BLaER1 treated with 17β-estradiol and CSF1 and Interleukin-3, amounts not matched to agents 10 nM and 100 nM (cell line): Measurements from ENCODE around the gene NENF.
A peak's percentile ranks its signal among the peaks of the same experiment; 100 is the strongest.

Experiments
- H3K27ac ChIP-seq, 11 experiments: shearing (Covaris generic); formaldehyde crosslinking; 2 replicates each; pipeline ENCODE4 v1.8.1; 2022
- H3K27me3 ChIP-seq, 11 experiments: shearing (Covaris generic); formaldehyde crosslinking; 2 replicates each; pipeline ENCODE4 v1.8.1; 2022
- H3K36me3 ChIP-seq, 11 experiments: shearing (Covaris generic); formaldehyde crosslinking; 2 replicates each; pipeline ENCODE4 v1.8.1; 2022
- H3K4me1 ChIP-seq, 10 experiments: shearing (Covaris generic); formaldehyde crosslinking; 2 replicates each; pipeline ENCODE4 v1.8.1; 2022
- H3K4me2 ChIP-seq, 11 experiments: shearing (Covaris generic); formaldehyde crosslinking; 2 replicates each; pipeline ENCODE4 v1.8.1; 2022
- H3K4me3 ChIP-seq, 10 experiments: shearing (Covaris generic); formaldehyde crosslinking; 2 replicates each; pipeline ENCODE4 v1.8.1; 2022
- H3K9ac ChIP-seq, 11 experiments: shearing (Covaris generic); formaldehyde crosslinking; 2 replicates each; pipeline ENCODE4 v1.8.1; 2022
- H3K9me3 ChIP-seq, 11 experiments: shearing (Covaris generic); formaldehyde crosslinking; replicated peaks in 1 of 11; 2 replicates each; pipeline ENCODE4 v1.8.1; 2022
- H4K20me1 ChIP-seq, 11 experiments: shearing (Covaris generic); formaldehyde crosslinking; 2 replicates each; pipeline ENCODE4 v1.8.1; 2022
- Cebpa-rat ChIP-seq, 11 experiments: shearing (Covaris generic); IDR thresholded peaks; 2 replicates each; pipeline ENCODE4 v1.8.1; 2022

NENF gene

GRCh38 chr1:212401838-212402582 is 30.7 kb upstream of the NENF start:
- Histone ChIP-seq H3K4me1 (peaks cover 0 to 56% (median 17%) of the 10 kb centered on the region in 10 experiments; a peak in 11 of 20 replicates), H4K20me1 (peaks cover 0 to 35% (median 12%) of the 10 kb centered on the region in 11 experiments; a peak in 11 of 22 replicates), H3K27me3 (no peaks in the 10 kb centered on the region), H3K27ac (peak overlapping the region in 2 of 11 experiments; percentile 32 to 54; a peak in 4 of 22 replicates), H3K9me3 (peaks cover 14 to 31% (median 25%) of the 10 kb centered on the region in 11 experiments), H3K4me2 (peak overlapping the region in 4 of 11 experiments; percentile 54 to 74 (median 66); a peak in 7 of 22 replicates), H3K4me3 (no peak overlapping the region), H3K9ac (no peak overlapping the region), H3K36me3 (peaks cover 70 to 97% (median 91%) of the 10 kb centered on the region in 11 experiments)
- TF ChIP-seq Cebpa-rat (IDR thresholded peaks at IDR 0.05) = no peak

- Histone ChIP-seq H3K9ac (no peak overlapping the region), H3K9me3 (peaks cover 6 to 31% (median 18%) of the 10 kb centered on the region in 11 experiments), H3K4me3 (no peak overlapping the region), H4K20me1 (peaks cover 0 to 35% (median 12%) of the 10 kb centered on the region in 11 experiments; a peak in 11 of 22 replicates), H3K27me3 (no peaks in the 10 kb centered on the region), H3K4me2 (peak overlapping the region in 4 of 11 experiments; percentile 54 to 74 (median 66); a peak in 8 of 22 replicates), H3K27ac (peak overlapping the region in 2 of 11 experiments; percentile 32 to 54; a peak in 5 of 22 replicates), H3K36me3 (peaks cover 70 to 97% (median 91%) of the 10 kb centered on the region in 11 experiments), H3K4me1 (peaks cover 0 to 56% (median 17%) of the 10 kb centered on the region in 10 experiments; a peak in 11 of 20 replicates)
- no peak for TF ChIP-seq Cebpa-rat (IDR thresholded peaks at IDR 0.05)
These were observed 29.9 kb upstream of the NENF start for GRCh38 chr1:212402666-212403321.

- Histone ChIP-seq H3K9ac (no peak overlapping the region), H3K4me2 (peak overlapping the region in 3 of 11 experiments; percentile 94 to 98 (median 96); a peak in 4 of 22 replicates), H3K36me3 (peaks cover 64 to 82% (median 75%) of the 10 kb centered on the region in 11 experiments), H3K27me3 (no peaks in the 10 kb centered on the region), H3K4me1 (peaks cover 21 to 57% (median 31%) of the 10 kb centered on the region in 10 experiments), H3K4me3 (no peak overlapping the region), H3K27ac (peak overlapping the region in 1 of 11 experiments; percentile 8; a peak in 2 of 22 replicates), H4K20me1 (peaks cover 8 to 53% (median 35%) of the 10 kb centered on the region in 11 experiments; a peak in 17 of 22 replicates), H3K9me3 (peaks cover 0 to 13% (median 0%) of the 10 kb centered on the region in 11 experiments; a peak in 6 of 22 replicates)
- TF ChIP-seq Cebpa-rat (IDR thresholded peaks at IDR 0.05) = no peak
These were observed 22.4 kb upstream of the NENF start for GRCh38 chr1:212410231-212410820.

GRCh38 chr1:212412374-212412773 is 20.3 kb upstream of the NENF start:
- H3K9me3 ChIP-seq = peaks cover 0 to 8% (median 0%) of the 10 kb centered on the region in 11 experiments; a peak in 6 of 22 replicates
- peak overlapping the region in 1 of 11 experiments; percentile 3; a peak in 1 of 22 replicates for H3K27ac ChIP-seq
- H3K4me2 ChIP-seq = peak overlapping the region; percentile 82 to 99 (median 96)
- H3K36me3 ChIP-seq = peaks cover 43 to 62% (median 54%) of the 10 kb centered on the region in 11 experiments
- H3K4me1 ChIP-seq = peaks cover 27 to 62% (median 40%) of the 10 kb centered on the region in 10 experiments
- H3K27me3 ChIP-seq = no peaks in the 10 kb centered on the region
- H3K4me3 ChIP-seq = peak overlapping the region in 2 of 10 experiments; percentile 82 to 85; a peak in 1 of 20 replicates
- peak overlapping the region in 7 of 11 experiments; percentile 25 to 90 (median 84); a peak in 2 of 22 replicates for H3K9ac ChIP-seq
- TF ChIP-seq Cebpa-rat (IDR thresholded peaks at IDR 0.05) = no peak
- peaks cover 3 to 53% (median 35%) of the 10 kb centered on the region in 11 experiments; a peak in 17 of 22 replicates for H4K20me1 ChIP-seq

- no peaks in the 10 kb centered on the region for H3K27me3 ChIP-seq
- peak overlapping the region in 10 of 11 experiments; percentile 45 to 90 (median 84); a peak in 20 of 22 replicates for H3K27ac ChIP-seq
- H3K9ac ChIP-seq = peak overlapping the region; percentile 71 to 90 (median 81)
- H4K20me1 ChIP-seq = peaks cover 3 to 53% (median 35%) of the 10 kb centered on the region in 11 experiments; a peak in 17 of 22 replicates
- H3K4me1 ChIP-seq = peaks cover 27 to 62% (median 40%) of the 10 kb centered on the region in 10 experiments
- no peak for TF ChIP-seq Cebpa-rat (IDR thresholded peaks at IDR 0.05)
- peak overlapping the region; percentile 81 to 95 (median 86) for H3K4me3 ChIP-seq
- peak overlapping the region; percentile 82 to 99 (median 96) for H3K4me2 ChIP-seq
- peaks cover 28 to 47% (median 39%) of the 10 kb centered on the region in 11 experiments for H3K36me3 ChIP-seq
- H3K9me3 ChIP-seq = no peaks in the 10 kb centered on the region
These were observed 18.8 kb upstream of the NENF start for GRCh38 chr1:212413902-212414327.

- H3K27ac ChIP-seq = peak within 1 kb of the TSS; percentile 55 to 90 (median 83); a peak in 21 of 22 replicates
- peaks cover 3 to 48% (median 35%) of the 10 kb centered on the region in 11 experiments; a peak in 17 of 22 replicates for H4K20me1 ChIP-seq
- peaks cover 22 to 41% (median 33%) of the 10 kb centered on the region in 11 experiments for H3K36me3 ChIP-seq
- no peaks in the 10 kb centered on the region for H3K9me3 ChIP-seq
- peak within 1 kb of the TSS; percentile 81 to 95 (median 86) for H3K4me3 ChIP-seq
- peaks cover 27 to 60% (median 40%) of the 10 kb centered on the region in 10 experiments for H3K4me1 ChIP-seq
- H3K9ac ChIP-seq = peak within 1 kb of the TSS; percentile 71 to 90 (median 81)
- no peaks in the 10 kb centered on the region for H3K27me3 ChIP-seq
- H3K4me2 ChIP-seq = peak within 1 kb of the TSS; percentile 82 to 99 (median 96)
- TF ChIP-seq Cebpa-rat (IDR thresholded peaks at IDR 0.05) = no peak
These were observed 18.2 kb upstream of the NENF start, which contains the start of gene PACC1 for GRCh38 chr1:212414328-212415106. PACC1 (minus strand) TSS chr1:212414886; CDS start chr1:212414757, 129 bp downstream.

GRCh38 chr1:212415107-212415841 is 17.4 kb upstream of the NENF start:
- Histone ChIP-seq H3K9ac (peak overlapping the region; percentile 50 to 90 (median 81); a peak in 20 of 22 replicates), H3K27ac (peak overlapping the region; percentile 55 to 90 (median 83); a peak in 21 of 22 replicates), H4K20me1 (peaks cover 3 to 41% (median 32%) of the 10 kb centered on the region in 11 experiments; a peak in 17 of 22 replicates), H3K36me3 (peaks cover 14 to 33% (median 25%) of the 10 kb centered on the region in 11 experiments), H3K9me3 (no peaks in the 10 kb centered on the region), H3K4me1 (peaks cover 27 to 54% (median 40%) of the 10 kb centered on the region in 10 experiments), H3K27me3 (no peaks in the 10 kb centered on the region), H3K4me3 (peak overlapping the region; percentile 81 to 95 (median 86); a peak in 16 of 20 replicates), H3K4me2 (peak overlapping the region; percentile 72 to 99 (median 82))
- no peak for TF ChIP-seq Cebpa-rat (IDR thresholded peaks at IDR 0.05)
